GM23338 (cell line): ENCODE measurements around the gene ABCC5. TPM values are rescaled to one million over a fixed set of nuclear protein-coding genes. Genes with fewer than 3 reads are reported as not detected.
A peak's percentile ranks its signal among the peaks of the same experiment; 100 is the strongest.

Experiments used
- ATAC-seq: fragments of 200-7000 bp; cut with Tn5 transposase; 3 replicates; pipeline ENCODE4 v1.9.1; 2020
- DNase-seq: peaks from one replicate; pipeline ENCODE4 v3.0.0-alpha.2; 2015; ENCODE audit warnings: low spot score
- H2AFZ ChIP-seq: fragments of 200-600 bp; sonication (generic); 2 replicates; pipeline ENCODE4 v1.8.0; 2016; ENCODE audit warnings: antibody characterized with exemption, mild to moderate bottlenecking, moderate library complexity
- H3F3A ChIP-seq: fragments of 200-600 bp; sonication (generic); replicated peaks from 2 replicates; pipeline ENCODE4 v1.8.0; 2017; ENCODE audit warnings: antibody characterized with exemption, mixed run types, low read depth
- H3K27ac ChIP-seq: fragments of 200-600 bp; sonication (generic); 2 replicates; pipeline ENCODE4 v1.6.1; 2016; ENCODE audit warnings: low read depth
- H3K27me3 ChIP-seq: fragments of 200-600 bp; sonication (generic); 2 replicates; pipeline ENCODE4 v1.8.0; 2016; ENCODE audit warnings: mild to moderate bottlenecking, mixed run types, moderate library complexity; ENCODE audit not compliant: insufficient read depth
- H3K36me3 ChIP-seq: fragments of 200-600 bp; sonication (generic); 2 replicates; pipeline ENCODE4 v1.8.0; 2016; ENCODE audit warnings: mild to moderate bottlenecking; ENCODE audit not compliant: insufficient read depth
- H3K4me1 ChIP-seq: fragments of 200-600 bp; sonication (generic); 2 replicates; pipeline ENCODE4 v1.8.0; 2016; ENCODE audit warnings: mild to moderate bottlenecking, moderate library complexity; ENCODE audit not compliant: insufficient read depth
- H3K4me2 ChIP-seq: fragments of 200-600 bp; sonication (generic); 2 replicates; pipeline ENCODE4 v1.7.1; 2017; ENCODE audit warnings: mixed run types
- H3K4me3 ChIP-seq: fragments of 200-600 bp; sonication (generic); 2 replicates; pipeline ENCODE4 v1.6.1; 2016; ENCODE audit warnings: mixed run types
- H3K79me2 ChIP-seq: fragments of 200-600 bp; sonication (generic); replicated peaks from 2 replicates; pipeline ENCODE4 v1.8.0; 2017; ENCODE audit warnings: mild to moderate bottlenecking; ENCODE audit not compliant: insufficient read depth
- H3K9me2 ChIP-seq: fragments of 200-600 bp; sonication (generic); 2 replicates; pipeline ENCODE4 v1.8.0; 2017; ENCODE audit not compliant: insufficient read depth
- H4K20me1 ChIP-seq: fragments of 200-600 bp; sonication (generic); replicated peaks from 2 replicates; pipeline ENCODE4 v1.8.0; 2017; ENCODE audit warnings: mild to moderate bottlenecking; ENCODE audit not compliant: insufficient read depth
- H3K27ac Mint-ChIP-seq: 2 replicates; pipeline ENCODE4 v1.8.0; 2020; ENCODE audit warnings: inconsistent platforms, mild to moderate bottlenecking, moderate library complexity, mixed read lengths
- H3K27me3 Mint-ChIP-seq: 3 replicates; pipeline ENCODE4 v1.8.0; 2022; ENCODE audit warnings: low read depth, mild to moderate bottlenecking, moderate library complexity, mixed read lengths, inconsistent platforms; ENCODE audit not compliant: insufficient read depth, poor library complexity
- H3K36me3 Mint-ChIP-seq: 3 replicates; pipeline ENCODE4 v1.8.0; 2021; ENCODE audit warnings: low read depth, mild to moderate bottlenecking, inconsistent platforms, moderate library complexity, mixed read lengths
- H3K4me1 Mint-ChIP-seq: 3 replicates; pipeline ENCODE4 v1.8.0; 2020; ENCODE audit warnings: mild to moderate bottlenecking, inconsistent platforms, mixed read lengths
- H3K4me3 Mint-ChIP-seq: 3 replicates; pipeline ENCODE4 v1.8.0; 2021; ENCODE audit warnings: moderate library complexity, mild to moderate bottlenecking, inconsistent platforms, mixed read lengths
- H3K9me3 Mint-ChIP-seq: 3 replicates; pipeline ENCODE4 v1.8.0; 2020; ENCODE audit warnings: moderate library complexity, mild to moderate bottlenecking, inconsistent platforms, mixed read lengths
- CREB1 ChIP-seq: fragments of 250-450 bp; sonication (Bioruptor Pico); IDR thresholded peaks from 2 replicates; pipeline ENCODE4 v1.5.0; 2020; ENCODE audit warnings: low read depth, mild to moderate bottlenecking, moderate library complexity
- EZH2phosphoT487 ChIP-seq: fragments of 200-600 bp; sonication (generic); IDR thresholded peaks from one replicate; pipeline ENCODE4 v1.8.1; 2018; ENCODE audit warnings: antibody characterized with exemption; ENCODE audit not compliant: unreplicated experiment
- POLR2AphosphoS5 ChIP-seq: IDR thresholded peaks from 2 replicates; pipeline ENCODE4 v1.6.1; 2016; ENCODE audit warnings: antibody characterized with exemption, low read depth
- STAT1 ChIP-seq: IDR thresholded peaks from one replicate; pipeline ENCODE4 v1.6.1; 2016; ENCODE audit warnings: antibody characterized with exemption; ENCODE audit not compliant: unreplicated experiment
- ZNF331 ChIP-seq: fragments of 250-450 bp; sonication (Bioruptor Pico); IDR thresholded peaks from 2 replicates; pipeline ENCODE4 v1.5.0; 2020; ENCODE audit warnings: low read depth, mild to moderate bottlenecking, moderate library complexity
- polyA plus RNA-seq: library from polyadenylated mRNA; unstranded; fragments of >200 nt; fragmentation: Nextera tagmentation; extraction: Ambion mirVana; gene quantifications from 2 replicates; pipeline ENCODE4 v1.2.1, GENCODE V29; 2016
- total RNA-seq: library from RNA; depleted of rRNA; stranded (reverse); fragments of >200 nt; shearing (Covaris generic); gene quantifications from 2 replicates; pipeline ENCODE4 v1.2.3, GENCODE V29; 2014
- TF ChIP-seq, protein P1 (sequence below): IDR thresholded peaks from one replicate; pipeline ENCODE4 v1.6.1; 2018; ENCODE audit warnings: antibody characterized with exemption; ENCODE audit not compliant: unreplicated experiment
- TF ChIP-seq, protein P2 (sequence below), 2 experiments: fragments of 200-600 bp in 1 of 2; sonication (generic) in 1 of 2; conservative IDR thresholded peaks; 2 replicates each; pipeline versions ENCODE4 v1.5.1 to v1.6.1; 2016 to 2017; ENCODE audit warnings: antibody characterized with exemption in 2 of 2, low read depth in 2 of 2, mild to moderate bottlenecking in 2 of 2, moderate library complexity in 1 of 2
- TF ChIP-seq, protein P3 (sequence below): IDR thresholded peaks from 2 replicates; pipeline ENCODE4 v1.6.1; 2016; ENCODE audit warnings: antibody characterized with exemption

ABCC5 gene
- total and polyA plus RNA-seq, 2 experiments from 2014 or later: 14.0 to 39.9 TPM

DNA sequence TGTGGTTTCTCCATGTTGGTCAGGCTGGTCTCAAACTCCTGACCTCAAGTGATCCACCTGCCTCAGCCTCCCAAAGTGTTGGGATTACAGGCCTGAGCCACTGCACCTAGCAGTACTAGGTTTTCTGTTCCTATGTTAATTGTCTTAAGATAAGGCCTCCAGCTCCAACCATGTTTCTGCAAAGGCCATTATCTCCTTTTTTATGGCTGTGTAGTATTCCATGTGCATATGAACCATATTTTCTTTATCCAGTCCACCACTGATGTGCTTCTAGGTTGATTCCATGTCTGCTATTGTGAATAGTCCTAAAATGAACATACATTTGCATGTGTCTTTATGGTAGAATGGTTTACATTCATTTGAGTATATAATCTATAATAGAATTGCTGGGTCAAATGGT, 45.0 kb upstream of the ABCC5 start (continued):
- TF ChIP-seq, protein P1, sequence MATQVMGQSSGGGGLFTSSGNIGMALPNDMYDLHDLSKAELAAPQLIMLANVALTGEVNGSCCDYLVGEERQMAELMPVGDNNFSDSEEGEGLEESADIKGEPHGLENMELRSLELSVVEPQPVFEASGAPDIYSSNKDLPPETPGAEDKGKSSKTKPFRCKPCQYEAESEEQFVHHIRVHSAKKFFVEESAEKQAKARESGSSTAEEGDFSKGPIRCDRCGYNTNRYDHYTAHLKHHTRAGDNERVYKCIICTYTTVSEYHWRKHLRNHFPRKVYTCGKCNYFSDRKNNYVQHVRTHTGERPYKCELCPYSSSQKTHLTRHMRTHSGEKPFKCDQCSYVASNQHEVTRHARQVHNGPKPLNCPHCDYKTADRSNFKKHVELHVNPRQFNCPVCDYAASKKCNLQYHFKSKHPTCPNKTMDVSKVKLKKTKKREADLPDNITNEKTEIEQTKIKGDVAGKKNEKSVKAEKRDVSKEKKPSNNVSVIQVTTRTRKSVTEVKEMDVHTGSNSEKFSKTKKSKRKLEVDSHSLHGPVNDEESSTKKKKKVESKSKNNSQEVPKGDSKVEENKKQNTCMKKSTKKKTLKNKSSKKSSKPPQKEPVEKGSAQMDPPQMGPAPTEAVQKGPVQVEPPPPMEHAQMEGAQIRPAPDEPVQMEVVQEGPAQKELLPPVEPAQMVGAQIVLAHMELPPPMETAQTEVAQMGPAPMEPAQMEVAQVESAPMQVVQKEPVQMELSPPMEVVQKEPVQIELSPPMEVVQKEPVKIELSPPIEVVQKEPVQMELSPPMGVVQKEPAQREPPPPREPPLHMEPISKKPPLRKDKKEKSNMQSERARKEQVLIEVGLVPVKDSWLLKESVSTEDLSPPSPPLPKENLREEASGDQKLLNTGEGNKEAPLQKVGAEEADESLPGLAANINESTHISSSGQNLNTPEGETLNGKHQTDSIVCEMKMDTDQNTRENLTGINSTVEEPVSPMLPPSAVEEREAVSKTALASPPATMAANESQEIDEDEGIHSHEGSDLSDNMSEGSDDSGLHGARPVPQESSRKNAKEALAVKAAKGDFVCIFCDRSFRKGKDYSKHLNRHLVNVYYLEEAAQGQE: no peak

DNA sequence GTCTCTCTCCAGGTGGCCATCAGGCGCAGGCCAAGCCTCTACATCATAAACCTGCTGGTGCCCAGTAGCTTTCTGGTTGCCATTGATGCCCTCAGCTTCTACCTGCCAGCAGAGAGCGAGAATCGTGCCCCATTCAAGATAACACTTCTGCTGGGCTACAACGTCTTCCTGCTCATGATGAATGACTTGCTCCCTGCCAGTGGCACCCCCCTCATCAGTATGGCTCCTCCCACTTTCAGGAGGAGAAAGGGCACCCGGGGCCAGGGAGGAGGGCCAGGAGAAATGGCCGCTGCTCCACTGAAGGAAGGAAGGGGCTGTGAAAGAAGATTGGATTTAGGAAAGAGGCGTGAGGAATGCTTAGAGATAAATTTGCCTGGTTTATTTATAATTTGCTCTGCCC, 41.7 kb upstream of the ABCC5 start:
- Mint-ChIP-seq H3K4me1 (peaks cover 6% of the 10 kb centered on the region), H3K4me3 (no peak overlapping the region), H3K36me3 (no peaks in the 10 kb centered on the region), H3K27ac (no peak overlapping the region; the same call in 1 of the 2 replicates), H3K27me3 (peaks cover 2% of the 10 kb centered on the region), H3K9me3 (no peaks in the 10 kb centered on the region)
- no peaks in the 10 kb centered on the region for H3K4me1 ChIP-seq
- H2AFZ ChIP-seq: peak overlapping the region; percentile 66; the same call in 1 of the 2 replicates
- no peaks in the 10 kb centered on the region for H3K27me3 ChIP-seq
- no peaks in the 10 kb centered on the region for H4K20me1 ChIP-seq
- ATAC-seq (peak; percentile 55; the same call in 1 of the 3 replicates), DNase-seq (no peak)
- no peaks in the 10 kb centered on the region for H3K79me2 ChIP-seq
- no peaks in the 10 kb centered on the region for H3F3A ChIP-seq
- H3K9me2 ChIP-seq: peaks cover 4% of the 10 kb centered on the region; the same call in 1 of the 2 replicates
- no peaks in the 10 kb centered on the region for H3K36me3 ChIP-seq
- TF ChIP-seq CREB1 (CRISPR knock-in tag) (no peak), ZNF331 (CRISPR knock-in tag) (no peak)
- TF ChIP-seq, protein P2, sequence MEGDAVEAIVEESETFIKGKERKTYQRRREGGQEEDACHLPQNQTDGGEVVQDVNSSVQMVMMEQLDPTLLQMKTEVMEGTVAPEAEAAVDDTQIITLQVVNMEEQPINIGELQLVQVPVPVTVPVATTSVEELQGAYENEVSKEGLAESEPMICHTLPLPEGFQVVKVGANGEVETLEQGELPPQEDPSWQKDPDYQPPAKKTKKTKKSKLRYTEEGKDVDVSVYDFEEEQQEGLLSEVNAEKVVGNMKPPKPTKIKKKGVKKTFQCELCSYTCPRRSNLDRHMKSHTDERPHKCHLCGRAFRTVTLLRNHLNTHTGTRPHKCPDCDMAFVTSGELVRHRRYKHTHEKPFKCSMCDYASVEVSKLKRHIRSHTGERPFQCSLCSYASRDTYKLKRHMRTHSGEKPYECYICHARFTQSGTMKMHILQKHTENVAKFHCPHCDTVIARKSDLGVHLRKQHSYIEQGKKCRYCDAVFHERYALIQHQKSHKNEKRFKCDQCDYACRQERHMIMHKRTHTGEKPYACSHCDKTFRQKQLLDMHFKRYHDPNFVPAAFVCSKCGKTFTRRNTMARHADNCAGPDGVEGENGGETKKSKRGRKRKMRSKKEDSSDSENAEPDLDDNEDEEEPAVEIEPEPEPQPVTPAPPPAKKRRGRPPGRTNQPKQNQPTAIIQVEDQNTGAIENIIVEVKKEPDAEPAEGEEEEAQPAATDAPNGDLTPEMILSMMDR (conservative IDR thresholded peaks at IDR 0.05; ENCODE audit: low read depth in 2 of 2): no peak
- H3K27ac ChIP-seq: no peak overlapping the region
- H3K4me2 ChIP-seq: no peak overlapping the region
- no peak overlapping the region for H3K4me3 ChIP-seq

DNA sequence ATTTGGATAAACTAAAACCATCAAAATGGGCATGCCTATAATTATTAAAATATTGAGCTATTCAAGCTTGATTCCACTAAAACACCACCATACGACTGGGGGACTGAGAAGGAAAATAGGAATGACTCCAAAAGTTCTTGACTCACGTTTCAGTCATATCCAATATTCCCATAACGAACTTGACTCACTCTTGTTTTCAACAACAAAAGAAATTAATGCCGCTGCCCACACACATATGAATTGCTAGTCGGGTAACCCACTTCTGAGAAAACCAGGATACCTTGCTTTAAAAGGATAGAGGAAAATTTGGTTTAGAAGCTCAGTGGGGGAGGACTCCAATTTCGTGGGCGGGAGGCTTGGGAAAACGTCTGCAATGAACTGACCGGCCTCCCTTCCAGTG, 40.3 kb upstream of the ABCC5 start:
- Histone ChIP-seq H3F3A (no peaks in the 10 kb centered on the region), H3K27me3 (no peaks in the 10 kb centered on the region), H3K4me2 (no peak overlapping the region), H3K36me3 (no peaks in the 10 kb centered on the region), H3K9me2 (peaks cover 4% of the 10 kb centered on the region; the same call in 1 of the 2 replicates), H3K79me2 (no peaks in the 10 kb centered on the region), H3K4me1 (no peaks in the 10 kb centered on the region), H3K27ac (no peak overlapping the region), H2AFZ (no peak overlapping the region), H3K4me3 (no peak overlapping the region), H4K20me1 (no peaks in the 10 kb centered on the region)
- no peak overlapping the region for H3K4me3 Mint-ChIP-seq
- H3K4me1 Mint-ChIP-seq: peaks cover 6% of the 10 kb centered on the region
- peaks cover 2% of the 10 kb centered on the region for H3K27me3 Mint-ChIP-seq
- no peak for ATAC-seq
- no peak for DNase-seq
- no peak overlapping the region for H3K27ac Mint-ChIP-seq
- no peaks in the 10 kb centered on the region for H3K36me3 Mint-ChIP-seq
- H3K9me3 Mint-ChIP-seq: no peaks in the 10 kb centered on the region
- TF ChIP-seq CREB1 (CRISPR knock-in tag) (no peak), ZNF331 (CRISPR knock-in tag) (no peak), STAT1 (no peak), EZH2phosphoT487 (no peak), POLR2AphosphoS5 (no peak)
- TF ChIP-seq, protein P3, sequence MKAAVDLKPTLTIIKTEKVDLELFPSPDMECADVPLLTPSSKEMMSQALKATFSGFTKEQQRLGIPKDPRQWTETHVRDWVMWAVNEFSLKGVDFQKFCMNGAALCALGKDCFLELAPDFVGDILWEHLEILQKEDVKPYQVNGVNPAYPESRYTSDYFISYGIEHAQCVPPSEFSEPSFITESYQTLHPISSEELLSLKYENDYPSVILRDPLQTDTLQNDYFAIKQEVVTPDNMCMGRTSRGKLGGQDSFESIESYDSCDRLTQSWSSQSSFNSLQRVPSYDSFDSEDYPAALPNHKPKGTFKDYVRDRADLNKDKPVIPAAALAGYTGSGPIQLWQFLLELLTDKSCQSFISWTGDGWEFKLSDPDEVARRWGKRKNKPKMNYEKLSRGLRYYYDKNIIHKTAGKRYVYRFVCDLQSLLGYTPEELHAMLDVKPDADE: no peak
- TF ChIP-seq, protein P2 (conservative IDR thresholded peaks at IDR 0.05; ENCODE audit: low read depth in 2 of 2): no peak
